DND-41 (cell line): ENCODE data around the gene MED13.

Experiments used
- CTCF ChIP-seq: IDR thresholded peaks from 2 replicates; pipeline ENCODE4 v1.5.1; 2012; ENCODE audit warnings: borderline replicate concordance, low read length, moderate library complexity, mild to moderate bottlenecking; ENCODE audit not compliant: poor library complexity, severe bottlenecking; ENCODE audit errors: extremely low read depth
- EZH2 ChIP-seq: IDR thresholded peaks from 3 replicates; pipeline ENCODE4 v1.6.1; 2012; ENCODE audit warnings: borderline replicate concordance, low read depth, mild to moderate bottlenecking, moderate library complexity, low read length, inconsistent platforms; ENCODE audit not compliant: severe bottlenecking

- no peak for TF ChIP-seq CTCF
- no peak for TF ChIP-seq EZH2
These were observed 44.8 kb upstream of the MED13 start for GRCh38 chr17:62109924-62110323.
